Measurements from ENCODE around the gene RBFOX1. TPM values are rescaled to one million over a fixed set of nuclear protein-coding genes. Genes with fewer than 3 reads are reported as not detected.

Gene RBFOX1
- total RNA-seq, 4 donors from 2014 or later, result 0.12 to 0.54 TPM; not detected in 2

DNA sequence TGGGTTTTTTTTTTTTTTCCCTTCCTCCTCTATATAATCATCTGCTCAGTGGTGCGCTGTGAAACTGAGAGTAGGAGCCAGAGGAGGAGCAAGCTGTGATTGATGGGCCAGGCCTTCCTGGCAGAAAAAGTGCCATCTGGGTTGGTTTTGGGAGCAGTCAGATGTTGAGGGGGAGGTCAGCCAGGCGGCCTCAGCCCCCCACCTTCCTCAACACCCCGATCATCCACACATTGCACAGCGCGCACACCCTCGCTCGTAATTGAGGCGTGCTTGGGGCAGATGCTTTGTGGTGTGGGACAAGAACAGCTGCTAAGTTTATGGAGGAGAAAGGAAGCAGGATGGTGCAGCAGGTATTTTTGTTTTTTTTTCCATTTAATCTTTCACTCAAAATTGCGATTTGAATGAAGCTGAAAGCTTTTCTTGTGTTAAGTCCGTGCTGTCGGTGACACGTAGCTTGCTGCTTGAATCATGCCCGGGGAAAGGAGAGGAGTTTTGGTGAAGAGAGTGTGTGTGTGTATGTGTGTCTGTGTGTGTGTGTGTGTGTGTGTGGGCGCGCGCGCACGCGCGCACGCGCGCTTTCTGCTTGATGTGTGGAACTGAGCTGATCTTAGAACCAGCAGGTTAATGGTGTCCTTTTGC is 177.4 kb downstream of the RBFOX1 start:
- no peaks in the 10 kb centered on the region for H3K27me3 ChIP-seq
- no peak overlapping the region for H3K27ac ChIP-seq
- 39 to 64% methylated on average over 4 to 22 of the region's 23 CpGs for WGBS, 2 donors (ENCODE audit: low coverage in 1 of 2)
- H3K4me3 ChIP-seq, result no peak overlapping the region
- H3K36me3 ChIP-seq, result no peaks in the 10 kb centered on the region
- H3K4me1 ChIP-seq, result no peaks in the 10 kb centered on the region
- H3K9me3 ChIP-seq, result no peaks in the 10 kb centered on the region
- TF ChIP-seq POLR2A (IDR thresholded peaks at IDR 0.05) (no peak), EP300 (IDR thresholded peaks at IDR 0.05) (no peak), POLR2AphosphoS5 (IDR thresholded peaks at IDR 0.05) (no peak)
- TF ChIP-seq, protein P1, sequence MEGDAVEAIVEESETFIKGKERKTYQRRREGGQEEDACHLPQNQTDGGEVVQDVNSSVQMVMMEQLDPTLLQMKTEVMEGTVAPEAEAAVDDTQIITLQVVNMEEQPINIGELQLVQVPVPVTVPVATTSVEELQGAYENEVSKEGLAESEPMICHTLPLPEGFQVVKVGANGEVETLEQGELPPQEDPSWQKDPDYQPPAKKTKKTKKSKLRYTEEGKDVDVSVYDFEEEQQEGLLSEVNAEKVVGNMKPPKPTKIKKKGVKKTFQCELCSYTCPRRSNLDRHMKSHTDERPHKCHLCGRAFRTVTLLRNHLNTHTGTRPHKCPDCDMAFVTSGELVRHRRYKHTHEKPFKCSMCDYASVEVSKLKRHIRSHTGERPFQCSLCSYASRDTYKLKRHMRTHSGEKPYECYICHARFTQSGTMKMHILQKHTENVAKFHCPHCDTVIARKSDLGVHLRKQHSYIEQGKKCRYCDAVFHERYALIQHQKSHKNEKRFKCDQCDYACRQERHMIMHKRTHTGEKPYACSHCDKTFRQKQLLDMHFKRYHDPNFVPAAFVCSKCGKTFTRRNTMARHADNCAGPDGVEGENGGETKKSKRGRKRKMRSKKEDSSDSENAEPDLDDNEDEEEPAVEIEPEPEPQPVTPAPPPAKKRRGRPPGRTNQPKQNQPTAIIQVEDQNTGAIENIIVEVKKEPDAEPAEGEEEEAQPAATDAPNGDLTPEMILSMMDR (IDR thresholded peaks at IDR 0.05), result no peak
- ATAC-seq, result no peak

DNA sequence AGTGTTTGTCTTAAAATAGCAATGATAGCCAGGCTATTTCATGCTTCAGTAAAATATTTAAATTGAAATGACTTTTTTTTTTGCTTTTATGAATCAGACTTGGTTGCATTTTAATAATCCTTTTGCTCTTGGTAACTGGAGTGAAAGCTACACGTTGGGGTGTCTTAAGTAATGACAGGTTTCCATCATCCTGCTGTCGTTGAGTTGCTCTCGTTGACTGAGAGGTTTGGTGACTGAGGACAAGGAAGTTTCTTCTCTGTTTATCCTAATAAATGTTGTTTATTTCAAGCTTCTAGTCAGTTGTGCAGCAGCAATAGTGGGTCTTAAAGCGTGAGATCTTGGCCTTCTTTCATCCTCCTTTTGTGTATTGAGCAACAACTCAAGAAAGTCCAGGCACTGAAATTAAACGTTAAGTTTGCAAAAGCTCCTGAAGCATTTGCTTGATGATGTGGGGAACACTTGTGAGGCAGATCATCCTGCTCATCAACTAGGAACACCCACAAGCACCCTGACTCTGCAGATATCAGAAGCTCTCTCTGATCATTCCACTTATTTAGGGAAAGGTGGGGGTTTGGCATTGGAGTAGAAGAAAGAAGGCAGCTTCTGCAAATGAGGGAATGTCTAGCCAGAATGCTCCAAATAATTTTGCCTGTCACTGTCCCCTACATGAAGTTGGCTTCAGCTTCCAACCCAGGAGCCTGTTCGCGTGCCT is 179.1 kb downstream of the RBFOX1 start:
- 72 to 85% methylated on average over 6 to 7 of the region's 7 CpGs for WGBS, 2 donors (ENCODE audit: low coverage in 1 of 2)
- H3K9me3 ChIP-seq, result no peaks in the 10 kb centered on the region

DNA sequence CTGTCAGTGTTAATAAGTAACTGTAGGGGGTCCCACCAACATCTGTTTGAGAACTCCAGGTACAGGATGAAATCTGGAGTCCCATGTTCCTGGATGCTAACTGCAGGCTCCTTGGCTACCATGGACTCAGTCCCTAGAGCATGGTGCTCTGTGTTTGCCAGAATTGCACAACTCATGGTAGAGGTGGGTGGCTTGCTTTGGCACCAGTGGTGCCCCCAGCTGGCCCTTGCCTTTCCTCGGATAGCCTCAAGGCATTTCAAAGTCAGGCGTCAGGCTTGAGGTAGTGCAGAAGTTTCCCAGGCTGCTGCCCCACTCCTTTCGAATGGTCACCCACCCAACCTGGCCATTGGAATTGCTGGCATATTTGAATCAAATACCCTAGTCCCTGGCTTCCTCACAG is 179.9 kb downstream of the RBFOX1 start:
- ATAC-seq, result no peak
- TF ChIP-seq, protein P1 (IDR thresholded peaks at IDR 0.05), result no peak
- TF ChIP-seq POLR2AphosphoS5 (IDR thresholded peaks at IDR 0.05) (no peak), POLR2A (IDR thresholded peaks at IDR 0.05) (no peak), EP300 (IDR thresholded peaks at IDR 0.05) (no peak)
- Histone ChIP-seq H3K4me3 (no peak overlapping the region), H3K36me3 (no peaks in the 10 kb centered on the region), H3K27ac (no peak overlapping the region), H3K27me3 (no peaks in the 10 kb centered on the region), H3K4me1 (no peaks in the 10 kb centered on the region), H3K9me3 (no peaks in the 10 kb centered on the region)
- no CpG with 5 or more reads among the region's 3 CpGs for whole genome bisulfite sequencing, 2 donors (ENCODE audit: low coverage in 1 of 2)

More for the DNA sequence above, 179.1 kb downstream of the RBFOX1 start:
- ATAC-seq, result no peak
- TF ChIP-seq, protein P1 (IDR thresholded peaks at IDR 0.05), result no peak
- TF ChIP-seq EP300 (IDR thresholded peaks at IDR 0.05) (no peak), POLR2AphosphoS5 (IDR thresholded peaks at IDR 0.05) (no peak), POLR2A (IDR thresholded peaks at IDR 0.05) (no peak)
- Histone ChIP-seq H3K4me1 (no peaks in the 10 kb centered on the region), H3K4me3 (no peak overlapping the region), H3K27ac (no peak overlapping the region), H3K27me3 (no peaks in the 10 kb centered on the region), H3K36me3 (no peaks in the 10 kb centered on the region)

DNA sequence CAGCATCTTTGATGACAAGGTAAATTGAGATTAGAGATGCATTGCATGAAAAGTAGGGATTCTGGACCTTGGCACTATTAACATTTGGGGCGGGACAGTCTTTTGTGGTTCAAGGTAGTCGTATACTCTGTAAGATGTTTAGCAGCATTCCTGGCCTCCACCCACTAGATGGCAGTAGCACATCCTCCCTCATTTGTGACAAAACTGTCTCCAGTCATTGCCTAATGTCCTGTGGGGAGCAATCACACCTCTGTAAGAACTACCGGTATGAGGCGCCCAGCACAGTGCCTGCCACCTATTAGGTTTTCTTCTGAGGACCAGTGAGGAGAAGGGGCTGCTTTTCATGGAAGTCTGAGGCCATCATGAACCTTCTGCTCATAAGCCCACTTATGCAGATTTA is 180.8 kb downstream of the RBFOX1 start:
- Histone ChIP-seq H3K36me3 (no peaks in the 10 kb centered on the region), H3K27me3 (no peaks in the 10 kb centered on the region), H3K4me3 (no peak overlapping the region), H3K4me1 (no peaks in the 10 kb centered on the region), H3K27ac (no peak overlapping the region), H3K9me3 (peaks cover 0 to 7% (median 0%) of the 10 kb centered on the region in 3 donors)
- ATAC-seq, result no peak
- no peak for TF ChIP-seq POLR2AphosphoS5 (IDR thresholded peaks at IDR 0.05)
- TF ChIP-seq, protein P1 (IDR thresholded peaks at IDR 0.05), result no peak
- no peak for TF ChIP-seq EP300 (IDR thresholded peaks at IDR 0.05)
- TF ChIP-seq POLR2A (IDR thresholded peaks at IDR 0.05), result no peak
- WGBS, 2 donors (ENCODE audit: low coverage in 1 of 2), result 93 to 94% methylated on average over 2 to 3 of the region's 4 CpGs

DNA sequence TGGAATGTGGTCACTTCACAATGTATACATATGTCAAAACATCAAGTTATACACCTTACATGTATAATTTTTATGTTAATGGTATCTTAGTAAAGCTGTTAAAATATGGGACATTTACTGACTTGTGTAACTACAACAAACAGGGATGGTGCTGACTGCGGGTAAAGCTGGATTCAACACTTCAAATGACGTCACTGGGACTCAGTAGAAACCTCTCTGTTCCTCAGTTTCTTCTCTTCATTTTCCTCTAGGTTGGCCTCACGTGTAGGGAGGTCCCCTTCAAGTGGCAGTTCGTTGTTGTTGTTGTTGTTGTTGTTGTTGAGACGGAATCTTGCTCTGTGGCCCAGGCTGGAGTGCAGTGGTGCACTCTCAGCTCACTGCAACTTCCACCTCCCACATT is 182.9 kb downstream of the RBFOX1 start:
- H3K9me3 ChIP-seq, result peaks cover 0 to 7% (median 0%) of the 10 kb centered on the region in 3 donors
- no peak overlapping the region for H3K4me3 ChIP-seq
- no peak for TF ChIP-seq POLR2A (IDR thresholded peaks at IDR 0.05)
- TF ChIP-seq EP300 (IDR thresholded peaks at IDR 0.05), result no peak
- no peak for TF ChIP-seq POLR2AphosphoS5 (IDR thresholded peaks at IDR 0.05)
- TF ChIP-seq, protein P1 (IDR thresholded peaks at IDR 0.05), result no peak
- no peaks in the 10 kb centered on the region for H3K4me1 ChIP-seq
- H3K27me3 ChIP-seq, result no peaks in the 10 kb centered on the region
- no peak for ATAC-seq
- no peaks in the 10 kb centered on the region for H3K36me3 ChIP-seq
- H3K27ac ChIP-seq, result no peak overlapping the region
- WGBS, 2 donors (ENCODE audit: low coverage in 1 of 2), result 58 to 74% methylated on average over 4 to 5 of the region's 5 CpGs
